Mucosa of descending colon (tissue), 3 donors: ENCODE measurements around the gene TGFBR3. TPM values are rescaled to one million over a fixed set of nuclear protein-coding genes. Genes with fewer than 3 reads are reported as not detected.
A peak's percentile ranks its signal among the peaks of the same experiment; 100 is the strongest.

Experiments
- ATAC-seq: fragments of 200-7000 bp; cut with Tn5 transposase; one replicate; pipeline ENCODE4 v1.9.1; 2020; ENCODE audit warnings: mild to moderate bottlenecking, moderate library complexity
- DNase-seq, 3 donors: peaks; one replicate each; pipeline ENCODE4 v3.0.0-alpha.2; 2020
- H3K36me3 ChIP-seq: fragments of 200-600 bp; one replicate; pipeline ENCODE4 v1.8.0; 2021; ENCODE audit warnings: low read depth, mild to moderate bottlenecking
- H3K4me1 ChIP-seq: fragments of 200-600 bp; one replicate; pipeline ENCODE4 v1.8.0; 2021; ENCODE audit warnings: low read depth, mild to moderate bottlenecking
- H3K4me3 ChIP-seq: fragments of 200-600 bp; one replicate; pipeline ENCODE4 v1.8.0; 2021; ENCODE audit warnings: mild to moderate bottlenecking
- H3K9me3 ChIP-seq: fragments of 200-600 bp; one replicate; pipeline ENCODE4 v1.8.0; 2021; ENCODE audit warnings: mild to moderate bottlenecking
- intact Hi-C, 2 donors: fragments of 100-400 bp; cut with DNase I in 1 of 2; cut with micrococcal nuclease in 1 of 2; formaldehyde crosslinking; loops; one replicate each; pipeline versions ENCODE4 v1.11.0 to v1.11.1; 2022; cut with DNase I, micrococcal nuclease
- total RNA-seq, 3 donors: library from RNA; stranded (reverse); fragmentation: NEBNext Ultra II Directional in 2 of 3; extraction: Animal tissue kit (Norgen Biotek cat#: 25700) in 2 of 3; gene quantifications; one replicate each; pipeline versions ENCODE4 v1.2.1 to v1.2.4, GENCODE V29; 2021 to 2023
- TF ChIP-seq, protein P1 (sequence below): fragments of 200-600 bp; IDR thresholded peaks from one replicate; pipeline ENCODE4 v1.8.0; 2022; ENCODE audit warnings: antibody characterized with exemption, mild to moderate bottlenecking
- donor health status: DM: no; HTN: no; CAD: no; lungs with moderate emphysema.
- donor health status: DM: no; HTN: no; CAD: no.
- donor health status: DM: no; HTN: yes; CAD: no.

Gene TGFBR3
- total RNA-seq, 3 donors from 2014 or later: 11.6 to 89.7 (median 21.1) TPM

GRCh38 chr1:91784616-91785015 lies 101.3 kb downstream of the TGFBR3 start:
- ATAC-seq (no peak), DNase-seq (no peak)
- TF ChIP-seq, protein P1, sequence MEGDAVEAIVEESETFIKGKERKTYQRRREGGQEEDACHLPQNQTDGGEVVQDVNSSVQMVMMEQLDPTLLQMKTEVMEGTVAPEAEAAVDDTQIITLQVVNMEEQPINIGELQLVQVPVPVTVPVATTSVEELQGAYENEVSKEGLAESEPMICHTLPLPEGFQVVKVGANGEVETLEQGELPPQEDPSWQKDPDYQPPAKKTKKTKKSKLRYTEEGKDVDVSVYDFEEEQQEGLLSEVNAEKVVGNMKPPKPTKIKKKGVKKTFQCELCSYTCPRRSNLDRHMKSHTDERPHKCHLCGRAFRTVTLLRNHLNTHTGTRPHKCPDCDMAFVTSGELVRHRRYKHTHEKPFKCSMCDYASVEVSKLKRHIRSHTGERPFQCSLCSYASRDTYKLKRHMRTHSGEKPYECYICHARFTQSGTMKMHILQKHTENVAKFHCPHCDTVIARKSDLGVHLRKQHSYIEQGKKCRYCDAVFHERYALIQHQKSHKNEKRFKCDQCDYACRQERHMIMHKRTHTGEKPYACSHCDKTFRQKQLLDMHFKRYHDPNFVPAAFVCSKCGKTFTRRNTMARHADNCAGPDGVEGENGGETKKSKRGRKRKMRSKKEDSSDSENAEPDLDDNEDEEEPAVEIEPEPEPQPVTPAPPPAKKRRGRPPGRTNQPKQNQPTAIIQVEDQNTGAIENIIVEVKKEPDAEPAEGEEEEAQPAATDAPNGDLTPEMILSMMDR: no peak
- Histone ChIP-seq H3K4me1 (no peaks in the 10 kb centered on the region), H3K36me3 (no peaks in the 10 kb centered on the region), H3K9me3 (no peaks in the 10 kb centered on the region), H3K4me3 (no peak overlapping the region)
- intact Hi-C loops: no loop called here

DNA sequence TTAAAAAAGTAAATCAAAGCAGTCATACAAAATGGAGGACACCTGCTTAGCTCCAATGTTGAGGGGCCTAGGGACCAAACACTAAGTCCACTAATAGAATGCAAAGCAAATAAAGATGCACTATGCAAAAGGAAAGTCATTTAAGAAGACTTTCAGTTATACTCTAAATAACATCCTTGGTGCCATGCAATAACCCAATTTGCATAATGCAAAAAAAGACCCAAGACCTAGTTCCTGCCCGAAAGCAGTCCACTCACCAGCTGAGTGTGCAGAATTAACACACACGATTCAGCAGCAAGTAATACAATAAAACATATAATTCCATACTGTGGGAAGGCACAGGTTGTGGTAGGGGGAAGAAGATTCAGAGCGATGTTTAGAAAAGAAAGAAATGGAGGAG lies 101.8 kb downstream of the TGFBR3 start:
- TF ChIP-seq, protein P1: no peak
- no peak for DNase-seq
- no peak for ATAC-seq
- no peaks in the 10 kb centered on the region for H3K4me1 ChIP-seq
- intact Hi-C loops: no loop called here
- no peaks in the 10 kb centered on the region for H3K9me3 ChIP-seq
- no peak overlapping the region for H3K4me3 ChIP-seq
- no peaks in the 10 kb centered on the region for H3K36me3 ChIP-seq

DNA sequence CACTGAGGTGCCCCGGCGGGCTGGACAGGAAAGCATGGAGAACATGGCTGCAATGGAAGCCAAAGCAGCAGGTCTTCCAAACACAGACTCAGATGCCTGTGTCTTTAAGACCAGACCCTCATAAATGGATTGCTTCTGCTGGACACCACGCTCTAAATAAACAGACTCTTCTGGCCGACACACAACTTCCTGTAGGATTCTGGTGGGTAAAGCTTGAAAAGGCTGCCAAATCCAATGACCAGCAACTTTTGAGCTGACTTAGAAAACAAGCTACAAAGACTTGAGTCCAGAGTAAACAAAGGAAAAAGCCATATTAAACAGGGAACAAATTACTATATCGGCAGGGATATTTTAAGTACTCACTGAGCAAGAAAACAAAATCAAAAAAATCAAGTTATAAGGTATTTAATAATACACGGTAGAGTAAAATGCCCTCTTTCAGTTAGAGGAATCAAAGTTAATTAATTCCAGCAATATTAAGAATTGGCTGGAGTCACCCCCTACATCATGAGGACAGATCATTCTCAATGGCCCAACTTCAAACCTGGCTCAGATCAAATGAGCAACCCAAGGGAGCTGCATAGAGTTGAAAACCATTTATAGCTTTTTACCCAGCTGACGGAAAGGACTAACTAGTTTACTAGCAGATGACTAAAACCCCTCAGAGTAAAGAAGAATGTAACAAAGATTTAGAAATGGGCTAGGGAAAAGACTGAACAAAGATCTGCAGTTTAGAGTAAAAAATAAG lies 102.4 kb downstream of the TGFBR3 start:
- ATAC-seq: no peak
- TF ChIP-seq, protein P1: no peak
- Histone ChIP-seq H3K36me3 (no peaks in the 10 kb centered on the region), H3K4me3 (no peak overlapping the region), H3K4me1 (no peaks in the 10 kb centered on the region), H3K9me3 (no peaks in the 10 kb centered on the region)
- no peak for DNase-seq
- intact Hi-C loops: no loop called here

DNA sequence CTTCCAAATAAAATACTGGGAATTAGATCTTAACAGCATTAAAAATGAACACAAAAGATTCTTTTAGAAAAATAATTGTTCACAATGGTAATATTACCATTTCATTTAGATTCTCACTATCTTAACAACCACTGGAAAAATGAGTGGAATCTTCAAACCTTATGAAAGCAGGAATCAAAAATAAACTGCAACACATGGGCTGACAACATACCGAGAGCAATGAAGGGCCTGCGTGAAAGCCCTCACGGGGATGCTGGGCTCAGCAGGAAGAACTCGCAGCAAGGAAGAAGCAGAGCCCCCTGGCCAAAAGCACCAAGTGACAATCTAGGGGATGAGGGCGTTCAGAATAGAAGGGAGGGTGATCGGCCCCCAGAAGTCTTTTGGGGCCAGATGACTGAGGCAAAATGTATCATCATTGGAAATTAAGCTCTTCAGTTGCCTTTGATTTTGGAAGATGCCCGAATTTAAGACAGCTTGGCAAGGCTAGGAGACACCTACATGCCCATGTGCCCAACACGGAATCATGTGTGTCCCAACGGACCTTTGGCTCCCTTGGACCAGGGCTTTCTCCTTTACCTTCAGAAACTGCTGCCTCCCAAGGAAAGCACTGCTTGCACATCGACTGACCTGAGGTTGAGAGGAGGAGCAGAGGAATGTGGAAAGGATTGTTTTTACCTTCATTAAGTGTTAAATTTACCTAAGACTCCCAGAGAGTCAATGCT lies 103.9 kb downstream of the TGFBR3 start:
- no peak for DNase-seq
- Histone ChIP-seq H3K36me3 (no peaks in the 10 kb centered on the region), H3K4me1 (no peaks in the 10 kb centered on the region), H3K9me3 (no peaks in the 10 kb centered on the region), H3K4me3 (no peak overlapping the region)
- TF ChIP-seq, protein P1: no peak
- intact Hi-C loops: no loop called here
- ATAC-seq: no peak

- H3K36me3 ChIP-seq: no peaks in the 10 kb centered on the region
- no peaks in the 10 kb centered on the region for H3K9me3 ChIP-seq
- TF ChIP-seq, protein P1: no peak
- intact Hi-C loops: no loop called here
- no peak overlapping the region for H3K4me3 ChIP-seq
- DNase-seq: no peak
- no peaks in the 10 kb centered on the region for H3K4me1 ChIP-seq
- peak; percentile 20 for ATAC-seq
These were observed 104.6 kb downstream of the TGFBR3 start for GRCh38 chr1:91781371-91781825.
